HepG2 (cell line): Measurements from ENCODE around the gene HBQ1. TPM values are rescaled to one million over a fixed set of nuclear protein-coding genes. Genes with fewer than 3 reads are reported as not detected.

Experiments
- ATAC-seq: fragments of 200-7000 bp; cut with Tn5 transposase; 3 replicates; pipeline ENCODE4 v1.9.1; 2020; ENCODE audit warnings: mild to moderate bottlenecking, moderate library complexity
- BruUV-seq: library from RNA; stranded (reverse); fragments of 400-500 nt; replicated peaks from 2 replicates; lab custom pipeline; 2021; lab: Mats Ljungman, UMichigan
- CTCF ChIA-PET: fragments of 300-600 bp; formaldehyde crosslinking; extraction: SDS; loops from one replicate; lab custom pipeline; 2021; ENCODE audit warnings: low total read pairs, inconsistent platforms, low intra/inter-chr PET ratio; lab: Yijun Ruan, JAX
- POLR2A ChIA-PET: fragments of 350-600 bp; sonication (Branson Sonifier 250); formaldehyde crosslinking; loops from one replicate; lab custom pipeline; 2020; ENCODE audit warnings: antibody characterized with exemption, inconsistent platforms; lab: Yijun Ruan, JAX
- DNase-seq: peaks from one replicate; pipeline ENCODE4 v3.0.0-alpha.2; 2015; ENCODE audit warnings: low spot score
- FAIRE-seq: peaks from 3 replicates; lab custom pipeline; 2011; peaks lifted over from hg19 to GRCh38; lab: Jason Lieb, UNC
- H2AFZ ChIP-seq: one replicate; pipeline ENCODE4 v1.6.1; 2011; ENCODE audit warnings: low read length, inconsistent platforms
- H3K27ac ChIP-seq: fragments of 300-600 bp; 3 replicates; pipeline ENCODE4 v1.8.0; 2011; ENCODE audit warnings: mixed run types, mild to moderate bottlenecking, mixed read lengths, low read length, inconsistent platforms; ENCODE audit not compliant: insufficient read depth; ENCODE audit errors: extremely low read length
- H3K27me3 ChIP-seq, 2 experiments: fragments of 200-600 bp in 1 of 2; 2 replicates in 1 of 2; 3 replicates in 1 of 2; pipeline versions ENCODE4 v1.6.0 to v1.8.0; 2011; ENCODE audit warnings: low read length in 2 of 2, mild to moderate bottlenecking in 2 of 2, moderate library complexity in 2 of 2, inconsistent platforms in 1 of 2; ENCODE audit not compliant: insufficient read depth in 2 of 2, control insufficient read depth in 1 of 2
- H3K36me3 ChIP-seq, 2 experiments: fragments of 200-600 bp in 1 of 2; replicated peaks in 1 of 2; 2 replicates in 1 of 2; 3 replicates in 1 of 2; pipeline versions ENCODE4 v1.5.1 to v1.8.0; 2011; ENCODE audit warnings: low read length in 2 of 2, inconsistent platforms in 1 of 2; ENCODE audit not compliant: insufficient read depth in 2 of 2, control insufficient read depth in 1 of 2
- H3K4me1 ChIP-seq: 2 replicates; pipeline ENCODE4 v1.5.1; 2012; ENCODE audit warnings: low read length, inconsistent platforms; ENCODE audit not compliant: insufficient read depth
- H3K4me2 ChIP-seq: 2 replicates; pipeline ENCODE4 v1.6.0; 2011; ENCODE audit warnings: low read depth, low read length, inconsistent platforms
- H3K4me3 ChIP-seq, 3 experiments: fragments of 200-600 bp in 1 of 3; sonication (generic), shearing (Covaris generic) in 1 of 3; replicated peaks in 1 of 3; 2 replicates each; pipeline ENCODE4 v1.5.1; 2011 to 2016; ENCODE audit warnings: low read length in 3 of 3, inconsistent platforms in 2 of 3, low read depth in 2 of 3, mild to moderate bottlenecking in 2 of 3, control low read depth in 1 of 3, mixed read lengths in 1 of 3; ENCODE audit not compliant: insufficient read depth in 1 of 3
- H3K79me2 ChIP-seq: one replicate; pipeline ENCODE4 v1.6.1; 2011; ENCODE audit warnings: low read length, inconsistent platforms; ENCODE audit not compliant: insufficient read depth
- H3K9ac ChIP-seq: 2 replicates; pipeline ENCODE4 v1.6.0; 2011; ENCODE audit warnings: mild to moderate bottlenecking, low read depth, low read length, inconsistent platforms; ENCODE audit not compliant: insufficient read depth
- H3K9me3 ChIP-seq: 2 replicates; pipeline ENCODE4 v1.5.1; 2012; ENCODE audit warnings: mild to moderate bottlenecking, low read length
- H4K20me1 ChIP-seq: 2 replicates; pipeline ENCODE4 v1.6.0; 2011; ENCODE audit warnings: inconsistent platforms, mild to moderate bottlenecking, low read length, moderate library complexity; ENCODE audit not compliant: insufficient read depth
- FOSL1 ChIP-seq: sonication (generic); formaldehyde crosslinking; IDR thresholded peaks from 2 replicates; pipeline ENCODE4 v1.9.0; 2021; ENCODE audit warnings: missing genetic modification reagents, borderline replicate concordance
- HMGXB4 ChIP-seq, 2 experiments: sonication (generic) in 1 of 2; formaldehyde crosslinking in 1 of 2; IDR thresholded peaks; 2 replicates each; pipeline versions ENCODE4 v1.4.0 to v1.6.1; 2018 to 2020; ENCODE audit warnings: missing genetic modification reagents in 2 of 2, borderline replicate concordance in 1 of 2, low read depth in 1 of 2, mild to moderate bottlenecking in 1 of 2, missing biosample characterization in 1 of 2
- NBN ChIP-seq: fragments of 450-650 bp; conservative IDR thresholded peaks from 2 replicates; pipeline ENCODE4 v1.6.1; 2017
- RBAK ChIP-seq: sonication (generic); formaldehyde crosslinking; IDR thresholded peaks from 2 replicates; pipeline ENCODE4 v1.5.1; 2020; ENCODE audit warnings: mild to moderate bottlenecking, missing genetic modification reagents
- SKIL ChIP-seq: sonication (generic); formaldehyde crosslinking; IDR thresholded peaks from 2 replicates; pipeline ENCODE4 v1.8.0; 2022; ENCODE audit warnings: missing genetic modification reagents, mild to moderate bottlenecking, moderate library complexity, borderline replicate concordance
- ZBTB34 ChIP-seq: sonication (generic); formaldehyde crosslinking; IDR thresholded peaks from 2 replicates; pipeline ENCODE4 v1.8.0; 2022; ENCODE audit warnings: mild to moderate bottlenecking, missing genetic modification reagents
- ZBTB7A ChIP-seq: sonication (generic); formaldehyde crosslinking; IDR thresholded peaks from 2 replicates; pipeline ENCODE4 v1.8.0; 2022; ENCODE audit warnings: mild to moderate bottlenecking, missing genetic modification reagents
- ZNF225 ChIP-seq: sonication (generic); formaldehyde crosslinking; IDR thresholded peaks from 2 replicates; pipeline ENCODE4 v1.4.0; 2020; ENCODE audit warnings: mild to moderate bottlenecking, missing genetic modification reagents
- ZNF724P ChIP-seq: sonication (generic); formaldehyde crosslinking; IDR thresholded peaks from 2 replicates; pipeline ENCODE4 v1.8.0; 2022; ENCODE audit warnings: missing genetic modification reagents, borderline replicate concordance
- ZNF776 ChIP-seq: sonication (generic); formaldehyde crosslinking; IDR thresholded peaks from 2 replicates; pipeline ENCODE4 v1.4.0; 2020; ENCODE audit warnings: mild to moderate bottlenecking, missing genetic modification reagents
- WGBS: methylation state at CpG from one replicate; pipeline ENCODE4 v1.1.6; 2017; ENCODE audit warnings: low lambda C conversion rate; 5-methylcytosine and 5-hydroxymethylcytosine counted together
- in situ Hi-C: cut with HindIII; loops from 2 replicates; pipeline ENCODE4 v1.10.0; 2017; ENCODE audit warnings: low pct_unique_long_range_greater_than_20kb; ENCODE audit not compliant: extremely low pct_ligation_motif_present
- intact Hi-C: fragments of 100-400 bp; cut with micrococcal nuclease; formaldehyde crosslinking; loops from one replicate; pipeline ENCODE4 v1.10.0; 2022; ENCODE audit not compliant: unreplicated experiment
- polyA plus RNA-seq, 8 experiments: library from polyadenylated mRNA; depleted of rRNA in 3 of 8; stranded (reverse) in 7 of 8; unstranded in 1 of 8; fragments of >200 nt; fragmentation: Illumina TruSeq in 4 of 8; extraction: Trizol in 4 of 8; gene quantifications; 2 replicates each; pipeline versions ENCODE4 v1.2.1 to v1.2.3, GENCODE V29; 2011 to 2016; ENCODE audit warnings: low read depth in 4 of 8, missing spikeins in 1 of 8, mixed read lengths in 1 of 8; ENCODE audit not compliant: insufficient read depth in 1 of 8
- total RNA-seq, 5 experiments: library from RNA; depleted of rRNA; stranded (reverse); fragments of >200 nt; fragmentation: Illumina TruSeq; extraction: Trizol; gene quantifications; 2 replicates each; pipeline ENCODE4 v1.2.3, GENCODE V29; 2016; ENCODE audit warnings: low read depth in 1 of 5

Gene HBQ1
- total and polyA plus RNA-seq, 2 of the 13 experiments (the other 11 are each of a cell fraction or from before 2014, with no cell fraction given): 4.9 to 7.4 TPM

- Histone ChIP-seq H3K9ac (no peak overlapping the region), H3K4me3 (no peak overlapping the region), H4K20me1 (no peaks in the 10 kb centered on the region), H2AFZ (no peak overlapping the region), H3K4me2 (no peak overlapping the region), H3K9me3 (no peaks in the 10 kb centered on the region), H3K79me2 (no peaks in the 10 kb centered on the region), H3K27me3 (peaks cover 4 to 39% of the 10 kb centered on the region in 2 experiments), H3K27ac (no peak overlapping the region), H3K36me3 (no peaks in the 10 kb centered on the region), H3K4me1 (no peaks in the 10 kb centered on the region)
- DNase-seq: no peak
- ChIA-PET POLR2A (interaction anchor here (0.6 kb wide), 1 partner anchor 88 kb away, joined by 3 read pairs; no protein-coding TSS in a partner anchor), CTCF (no interaction called here)
- intact Hi-C loops (no loop called here), in situ Hi-C loops (no loop called here)
- no TSS peak for BruUV-seq
- FAIRE-seq: no peak
- TF ChIP-seq ZBTB7A (CRISPR knock-in tag): no peak
- no peak for ATAC-seq
- WGBS: 63% methylated on average over 7 of the region's 7 CpGs
Observed at GRCh38 chr16:155031-155398, 25.2 kb upstream of the HBQ1 start.

GRCh38 chr16:159136-159849, 21.0 kb upstream of the HBQ1 start:
- H4K20me1 ChIP-seq: no peaks in the 10 kb centered on the region
- no peaks in the 10 kb centered on the region for H3K9me3 ChIP-seq
- peaks cover 2 to 49% of the 10 kb centered on the region in 2 experiments for H3K27me3 ChIP-seq
- no peak overlapping the region for H3K4me3 ChIP-seq
- peaks cover 20% of the 10 kb centered on the region for H3K4me1 ChIP-seq
- POLR2A ChIA-PET: interaction anchor here (0.6 kb wide), 1 partner anchor 15 kb away, joined by 4 read pairs; no protein-coding TSS in a partner anchor
- ATAC-seq (no peak), DNase-seq (no peak), FAIRE-seq (no peak)
- WGBS: 11% methylated on average over 6 of the region's 6 CpGs
- no peak overlapping the region for H2AFZ ChIP-seq
- H3K36me3 ChIP-seq: no peaks in the 10 kb centered on the region
- BruUV-seq: no TSS peak
- CTCF ChIA-PET: no interaction called here
- H3K4me2 ChIP-seq: no peak overlapping the region
- H3K79me2 ChIP-seq: no peaks in the 10 kb centered on the region
- intact Hi-C loops (no loop called here), in situ Hi-C loops (no loop called here)
- no peak overlapping the region for H3K9ac ChIP-seq
- H3K27ac ChIP-seq: no peak overlapping the region
- TF ChIP-seq ZNF225: no peak
- no peak for TF ChIP-seq ZNF724P
- TF ChIP-seq FOSL1 (CRISPR knock-in tag): no peak
- TF ChIP-seq RBAK: no peak
- no peak for TF ChIP-seq SKIL (CRISPR knock-in tag)
- no peak for TF ChIP-seq NBN
- no peak for TF ChIP-seq ZBTB34 (CRISPR knock-in tag)
- no peak for TF ChIP-seq HMGXB4 (CRISPR knock-in tag; IDR thresholded peaks at IDR 0.05; ENCODE audit: borderline replicate concordance in 1 of 2, low read depth in 1 of 2)
- TF ChIP-seq ZNF776: no peak
